CMK (cell line): ENCODE results near the gene SPATA6.
"Not testable (repeated sequence)": the region's sequence is repeated elsewhere in the genome, so short reads cannot be mapped to it uniquely, and the experiment has no call there.

Experiments used
- DNase-seq: peaks from one replicate; pipeline ENCODE4 v3.0.0-alpha.2; 2010; ENCODE audit warnings: low read depth

SPATA6 gene

DNA sequence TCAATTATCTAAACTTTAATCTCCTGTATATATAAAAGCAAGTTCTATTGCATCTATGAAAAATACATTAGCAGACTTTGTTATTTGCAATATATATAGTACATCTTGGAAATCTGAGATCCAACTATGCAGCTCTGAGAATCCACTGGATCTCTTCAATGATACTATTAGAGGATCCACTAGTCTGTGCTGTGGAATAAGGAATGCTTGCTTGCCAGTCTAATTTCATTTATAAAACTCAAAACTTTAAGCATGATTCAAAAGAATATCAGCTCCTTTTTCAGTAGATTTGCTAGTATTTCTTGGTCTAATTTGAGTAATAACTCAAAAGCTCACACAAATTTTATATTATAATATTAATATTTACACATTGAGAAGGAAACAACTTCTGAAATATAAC is 115.1 kb downstream of the SPATA6 start:
- DNase-seq, result no peak

DNA sequence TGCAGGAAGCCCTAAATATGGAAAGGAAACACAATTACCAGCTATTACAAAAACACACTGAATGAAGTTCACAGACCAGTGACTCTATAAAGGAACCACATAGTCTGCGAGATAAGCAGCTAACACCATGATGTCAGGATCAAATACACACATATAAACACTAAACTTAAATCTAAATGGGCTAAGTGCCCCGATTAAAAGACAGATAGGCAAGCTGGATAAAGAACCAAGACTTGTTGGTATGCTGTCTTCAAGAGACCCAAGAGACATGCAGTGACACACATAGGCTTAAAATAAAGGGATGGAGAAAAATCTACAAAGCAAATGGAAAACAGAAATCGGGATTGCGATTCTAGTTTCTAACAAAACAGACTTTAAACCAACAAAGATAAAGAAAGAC is 127.6 kb downstream of the SPATA6 start:
- DNase-seq, result no peak

DNA sequence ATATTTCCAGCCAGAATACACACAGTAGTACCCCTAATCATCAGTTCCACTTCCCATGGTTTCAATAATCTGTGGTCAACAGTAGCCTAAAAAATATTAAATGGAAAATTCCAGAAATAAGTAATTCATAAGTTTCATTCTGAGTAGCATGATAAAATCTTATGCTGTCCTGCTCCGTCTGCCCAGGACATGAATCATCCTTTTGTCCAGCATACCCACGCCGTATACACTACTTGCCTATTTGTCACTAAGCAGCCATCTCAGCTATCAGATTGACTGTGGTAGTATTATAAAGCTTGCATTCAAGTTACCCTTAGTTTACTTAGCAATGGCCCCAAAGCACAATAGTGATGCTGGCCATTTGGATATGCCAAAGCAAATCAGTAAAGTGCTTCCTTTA is 130.8 kb downstream of the SPATA6 start:
- no peak for DNase-seq

DNA sequence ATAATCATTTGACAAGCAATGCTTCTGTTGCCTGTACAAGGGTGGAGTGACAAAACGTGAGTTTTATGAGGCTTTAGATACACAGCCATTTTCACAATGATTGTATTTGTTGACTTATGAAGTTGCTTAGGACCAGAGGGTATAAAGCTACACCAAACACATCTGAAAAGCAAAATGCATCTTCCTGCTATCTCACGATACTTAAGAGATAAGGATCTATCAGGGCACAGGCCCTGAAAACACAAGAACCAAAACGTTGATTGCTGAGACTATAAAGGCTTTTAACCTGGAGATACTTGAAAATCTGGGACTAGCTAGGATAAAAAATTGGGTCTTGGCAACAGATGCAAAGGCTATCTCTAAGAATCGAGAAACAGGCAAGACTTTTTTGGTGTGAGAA is 133.7 kb downstream of the SPATA6 start:
- DNase-seq, result no peak

DNA sequence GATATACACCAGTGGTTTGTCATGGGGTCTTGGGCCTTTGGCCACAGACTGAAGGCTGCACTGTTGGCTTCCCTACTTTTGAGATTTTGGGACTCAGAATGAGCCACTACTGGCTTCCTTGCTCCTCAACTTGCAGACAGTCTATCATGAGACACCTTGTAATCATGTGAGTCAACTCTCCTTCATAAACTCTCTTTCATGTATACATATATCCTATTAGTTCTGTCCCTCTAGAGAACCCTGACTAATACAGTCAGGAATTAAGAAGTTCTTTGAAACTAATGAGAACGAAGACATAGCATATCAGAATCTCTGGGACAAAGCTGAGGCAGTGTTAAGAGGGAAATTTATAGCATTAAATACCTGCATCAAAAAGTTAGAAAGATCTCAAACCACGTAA is 138.7 kb downstream of the SPATA6 start:
- no peak for DNase-seq

DNA sequence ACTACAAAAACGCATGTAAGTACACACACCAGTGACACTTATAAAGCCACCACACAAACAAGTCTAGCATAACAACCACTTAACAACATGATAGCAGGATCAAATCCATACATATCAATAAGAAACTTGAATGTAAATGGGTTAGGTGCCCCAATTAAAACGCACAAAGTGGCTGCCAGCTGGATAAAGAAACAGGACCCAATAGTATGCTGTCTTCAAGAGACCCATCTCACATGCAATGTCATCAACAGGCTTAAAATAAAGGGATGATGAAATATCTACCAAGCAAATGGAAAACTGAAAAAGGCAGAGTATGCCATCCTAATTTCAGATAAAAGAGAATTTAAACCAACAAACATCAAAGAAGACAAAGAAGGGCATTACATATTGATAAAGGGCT is 139.9 kb downstream of the SPATA6 start:
- DNase-seq, result no peak

DNA sequence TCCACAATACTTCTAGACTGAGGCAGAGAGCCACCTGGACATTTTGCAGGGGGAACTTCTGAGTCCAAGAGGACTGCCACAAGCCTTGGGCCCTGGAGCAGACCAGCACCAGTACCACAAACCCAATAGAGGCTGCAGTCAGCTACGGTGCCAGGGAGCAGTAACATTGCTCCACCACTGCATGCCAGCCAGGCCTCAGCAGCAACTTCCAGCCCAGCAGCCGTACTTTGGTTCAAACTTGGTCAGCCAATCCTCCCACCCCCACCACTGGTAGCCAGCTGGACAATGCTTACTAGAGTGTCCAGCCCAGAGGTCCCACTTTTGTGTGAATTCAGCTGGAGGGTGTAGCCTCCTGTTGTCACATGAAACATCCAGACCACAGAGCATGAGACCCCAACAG is 142.1 kb downstream of the SPATA6 start:
- no peak for DNase-seq

DNA sequence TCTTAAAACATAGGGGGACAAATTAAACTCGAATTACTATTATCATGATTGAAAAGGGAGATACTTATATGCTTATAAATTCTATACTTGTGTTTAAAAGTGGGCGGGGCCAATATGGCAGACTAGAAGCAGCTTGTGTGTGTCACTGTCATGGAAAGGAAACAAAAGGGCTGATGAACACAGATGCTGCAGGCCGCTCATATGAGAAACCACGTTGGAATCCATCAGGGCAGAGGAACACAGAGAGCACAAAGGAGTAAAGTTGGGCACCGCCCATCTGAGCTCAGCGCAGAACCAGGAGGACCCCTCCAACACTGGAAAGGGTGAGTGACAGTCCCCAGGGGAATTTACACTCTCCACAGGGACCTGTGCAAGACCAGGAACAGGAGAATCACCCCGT is 142.5 kb downstream of the SPATA6 start:
- DNase-seq, result no peak

DNA sequence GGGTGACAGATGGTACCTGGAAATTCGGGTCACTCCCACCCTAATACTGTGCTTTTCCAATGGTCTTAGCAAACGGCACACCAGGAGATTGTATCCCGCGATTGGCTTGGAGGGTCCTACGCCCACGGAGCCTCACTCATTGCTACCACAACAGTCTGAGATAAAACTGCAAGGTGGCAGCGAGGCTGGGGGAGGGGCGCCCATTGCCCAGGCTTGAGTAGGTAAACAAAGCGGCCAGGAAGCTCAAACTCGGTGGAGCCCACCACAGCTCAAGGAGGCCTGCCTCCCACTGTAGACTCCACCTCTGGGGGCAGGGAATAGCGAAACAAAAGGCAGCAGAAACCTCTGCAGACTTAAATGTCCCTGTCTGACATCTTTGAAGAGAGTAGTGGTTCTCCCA is 160.2 kb downstream of the SPATA6 start:
- not testable (repeated sequence) for DNase-seq

DNA sequence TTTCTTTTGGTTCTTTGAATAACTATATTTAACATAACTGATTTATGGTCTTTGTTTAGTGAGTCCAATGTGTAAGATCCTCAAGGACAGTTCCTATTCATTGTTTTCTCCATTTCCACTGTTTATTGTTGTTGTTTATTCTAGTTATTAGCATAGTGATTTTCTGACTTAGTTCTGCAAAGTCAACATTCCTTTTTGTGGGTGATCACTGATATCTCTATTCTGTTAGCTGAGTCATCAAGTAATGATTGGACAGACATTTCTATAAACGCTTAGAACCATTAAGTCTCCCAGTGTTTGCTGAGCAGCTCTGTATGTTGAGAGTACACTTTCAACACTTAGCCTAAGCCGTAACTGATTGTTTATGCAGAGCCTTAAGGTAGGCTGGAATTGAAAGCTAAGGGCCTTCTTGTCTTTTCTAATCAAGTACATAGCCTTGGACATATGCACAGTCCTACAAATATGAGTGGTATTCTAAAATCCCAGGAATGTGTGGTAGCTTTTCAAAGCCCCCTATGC is 162.4 kb downstream of the SPATA6 start:
- DNase-seq, result no peak

DNA sequence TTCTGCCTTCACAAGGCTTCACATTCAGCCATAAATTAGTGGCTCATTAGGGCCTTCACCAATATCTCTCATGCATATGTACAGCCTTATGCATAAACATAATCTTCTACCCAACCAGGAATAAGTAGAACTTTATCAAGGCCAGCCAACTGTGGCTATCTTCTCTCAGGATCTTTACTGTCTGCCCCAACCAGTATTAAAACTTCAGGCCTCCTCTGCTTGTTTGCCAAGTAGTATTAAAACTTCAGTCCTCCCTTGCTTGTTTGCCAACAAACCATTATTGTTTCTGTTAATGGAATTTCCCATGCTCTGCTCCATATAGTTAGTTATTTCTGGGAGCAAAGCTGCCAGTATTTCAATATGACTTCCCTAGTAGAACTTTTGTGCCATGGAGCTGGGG is 169.4 kb downstream of the SPATA6 start:
- no peak for DNase-seq

DNA sequence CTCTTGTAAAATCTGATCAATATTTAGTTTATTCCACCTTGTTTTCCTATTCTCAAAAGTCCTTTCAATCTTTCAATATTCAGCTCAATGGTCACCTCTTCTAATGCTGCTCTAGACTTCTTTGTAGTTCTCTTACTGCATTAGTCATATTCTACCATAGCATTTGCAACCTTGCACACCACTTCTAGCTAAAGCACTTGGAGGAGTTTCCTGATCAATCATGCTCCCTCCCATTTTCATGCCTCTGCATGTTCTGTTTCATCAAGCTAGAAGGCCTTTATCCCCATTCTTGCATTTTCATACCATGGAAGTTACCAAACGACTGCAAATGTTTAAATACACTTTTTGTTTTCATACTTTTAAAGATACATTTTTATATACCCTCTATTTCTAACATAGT is 177.3 kb downstream of the SPATA6 start:
- no peak for DNase-seq

DNA sequence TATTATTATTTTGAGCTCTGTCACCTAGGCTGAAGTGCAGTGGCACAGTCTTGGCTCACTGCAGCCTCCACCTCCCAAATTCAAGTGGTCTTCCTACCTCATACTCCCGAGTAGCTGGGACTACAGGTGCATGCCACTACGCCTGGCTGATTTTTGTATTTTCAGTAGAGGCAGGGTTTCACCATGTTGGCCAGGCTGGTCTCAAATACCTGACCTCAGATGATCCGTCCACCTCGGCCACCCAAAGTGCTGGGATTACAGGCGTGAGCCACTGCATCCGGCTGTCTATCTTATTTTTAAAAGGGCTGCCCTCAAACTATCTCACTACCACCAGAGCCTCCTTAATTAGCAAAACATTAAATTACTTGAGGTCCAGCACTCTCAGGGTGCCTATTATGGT is 177.9 kb downstream of the SPATA6 start:
- not testable (repeated sequence) for DNase-seq

DNA sequence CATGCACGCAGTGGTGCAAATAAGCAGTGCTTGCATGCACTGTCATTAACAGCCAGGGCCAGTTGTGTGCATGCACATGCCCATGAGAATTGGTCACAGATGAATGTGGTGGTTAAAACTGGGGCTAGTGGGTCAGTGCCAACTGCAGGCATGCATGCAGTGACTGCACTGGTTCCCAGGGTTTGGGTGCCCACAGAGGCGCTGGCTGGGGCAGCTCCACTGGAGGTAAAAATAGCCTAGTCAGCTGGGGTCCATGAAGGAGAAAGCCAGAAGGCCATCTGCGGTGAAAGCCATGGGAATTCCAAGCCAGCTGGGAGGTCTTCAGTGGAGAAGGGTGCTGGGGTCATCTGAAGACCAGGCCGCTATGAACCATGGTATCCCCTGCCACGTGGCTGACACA is 179.3 kb downstream of the SPATA6 start:
- no peak for DNase-seq

DNA sequence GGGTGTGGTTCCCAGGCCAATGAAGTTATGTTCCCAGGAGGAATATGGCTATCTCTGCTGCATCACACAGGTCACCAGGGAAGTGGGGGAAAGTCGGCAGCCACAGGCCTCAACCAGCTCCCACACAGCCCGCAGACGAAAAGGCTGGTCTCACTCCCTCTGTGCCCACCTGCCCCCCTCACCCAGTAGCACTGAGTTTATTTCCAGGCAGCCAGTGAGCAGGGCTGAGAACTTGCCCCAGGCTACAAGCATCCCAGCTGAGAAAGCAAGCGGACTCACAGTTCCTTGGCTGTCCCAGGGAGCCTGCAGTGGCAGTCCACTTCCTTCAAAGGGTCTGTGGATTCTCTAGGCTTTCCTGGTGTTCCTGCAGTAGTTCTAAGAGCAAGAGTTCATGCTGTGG is 180.6 kb downstream of the SPATA6 start:
- DNase-seq, result no peak

DNA sequence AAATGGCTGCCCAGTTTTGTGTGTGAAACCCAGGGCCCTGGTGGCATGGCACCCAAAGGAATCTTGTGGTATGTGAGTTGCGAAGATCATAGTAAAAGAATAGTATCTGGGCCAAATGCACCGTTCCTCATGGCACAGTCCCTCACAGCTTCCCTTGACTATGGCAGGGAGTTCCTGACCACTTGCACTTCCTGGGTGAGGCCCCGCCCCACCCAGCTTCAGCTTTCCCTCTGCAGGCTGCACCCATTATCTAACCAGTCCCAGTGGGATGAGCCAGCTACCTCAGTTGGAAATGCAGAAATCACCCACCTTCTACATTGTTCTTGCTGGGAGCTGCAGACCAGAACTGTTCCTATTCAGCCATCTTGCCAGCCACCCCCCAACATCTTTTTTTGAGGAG is 186.5 kb downstream of the SPATA6 start:
- DNase-seq, result no peak

DNA sequence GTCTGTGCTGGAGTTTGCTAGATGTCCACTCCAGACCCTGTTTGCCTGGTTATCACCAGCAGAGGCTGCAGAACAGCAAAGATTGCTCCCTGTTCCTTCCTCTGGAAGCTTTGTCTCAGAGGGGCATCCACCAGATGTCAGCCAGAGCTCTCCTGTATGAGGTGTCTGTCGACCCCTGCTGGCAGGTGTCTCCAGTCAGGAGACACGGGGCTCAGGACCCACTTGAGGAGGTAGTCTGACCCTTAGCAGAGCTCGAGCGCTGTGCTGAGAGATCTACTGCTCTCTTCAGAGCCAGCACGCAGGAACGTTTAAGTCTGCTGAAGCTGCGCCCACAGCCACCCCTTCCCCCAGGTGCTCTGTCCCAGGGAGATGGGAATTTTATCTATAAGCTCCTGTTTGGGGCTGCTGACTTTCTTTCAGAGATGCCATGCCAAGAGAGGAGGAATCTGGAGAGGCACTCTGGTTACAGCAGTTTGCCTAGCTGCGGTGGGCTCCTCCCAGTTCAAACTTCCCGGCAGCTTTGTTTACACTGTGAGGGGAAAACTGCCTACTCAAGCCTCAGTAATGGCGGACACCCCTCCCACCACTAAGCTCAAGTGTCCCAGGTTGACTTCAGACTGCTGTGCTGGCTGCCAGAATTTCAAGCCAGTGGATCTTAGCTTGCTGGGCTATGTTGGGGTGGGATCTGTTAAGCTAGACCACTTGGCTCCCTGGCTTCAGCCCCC is 187.1 kb downstream of the SPATA6 start:
- DNase-seq, result not testable (repeated sequence)

DNA sequence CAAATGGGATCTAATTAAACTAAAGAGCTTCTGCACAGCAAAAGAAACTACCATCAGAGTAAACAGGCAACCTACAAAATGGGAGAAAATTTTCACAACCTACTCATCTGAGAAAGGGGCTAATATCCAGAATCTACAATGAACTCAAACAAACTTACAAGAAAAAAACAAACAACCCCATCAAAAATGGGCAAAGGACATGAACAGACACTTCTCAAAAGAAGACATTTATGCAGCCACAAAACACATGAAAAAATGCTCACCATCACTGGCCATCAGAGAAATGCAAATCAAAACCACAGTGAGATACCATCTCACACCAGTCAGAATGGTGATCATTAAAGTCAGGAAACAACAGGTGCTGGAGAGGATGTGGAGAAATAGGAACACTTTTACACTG is 189.7 kb downstream of the SPATA6 start:
- not testable (repeated sequence) for DNase-seq

DNA sequence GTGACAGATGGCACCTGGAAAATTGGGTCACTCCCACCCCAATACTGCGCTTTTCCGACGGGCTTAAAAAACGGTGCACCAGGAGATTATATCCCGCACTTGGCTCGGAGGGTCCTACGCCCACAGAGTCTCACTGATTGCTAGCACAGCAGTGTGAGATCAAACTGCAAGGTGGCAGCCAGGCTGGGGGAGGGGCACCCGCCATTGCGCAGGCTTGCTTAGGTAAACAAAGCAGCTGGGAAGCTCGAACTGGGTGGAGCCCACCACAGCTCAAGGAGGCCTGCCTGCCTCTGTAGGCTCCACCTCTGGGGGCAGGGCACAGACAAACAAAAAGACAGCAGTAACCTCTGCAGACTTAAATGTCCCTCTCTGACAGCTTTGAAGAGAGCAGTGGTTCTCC is 194.6 kb downstream of the SPATA6 start:
- not testable (repeated sequence) for DNase-seq

DNA sequence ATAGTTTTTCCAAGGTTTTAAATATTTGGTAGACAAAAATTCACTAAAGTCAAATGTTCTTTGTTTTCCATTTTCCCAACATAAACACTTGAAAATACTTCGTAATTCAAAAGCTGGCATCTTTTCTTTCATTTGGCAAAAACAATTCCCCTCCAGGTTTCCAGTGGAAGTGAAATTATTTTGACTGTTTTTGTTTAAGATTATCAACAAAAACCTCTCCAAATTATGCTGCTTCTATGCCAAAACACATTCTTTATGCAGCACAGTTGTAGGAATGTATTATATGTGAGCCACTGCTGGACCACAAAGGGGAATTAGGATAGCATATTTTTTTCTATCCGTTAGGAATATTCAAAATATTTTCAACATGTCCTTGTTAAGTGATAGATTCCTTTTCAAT is 205.4 kb downstream of the SPATA6 start:
- no peak for DNase-seq

DNA sequence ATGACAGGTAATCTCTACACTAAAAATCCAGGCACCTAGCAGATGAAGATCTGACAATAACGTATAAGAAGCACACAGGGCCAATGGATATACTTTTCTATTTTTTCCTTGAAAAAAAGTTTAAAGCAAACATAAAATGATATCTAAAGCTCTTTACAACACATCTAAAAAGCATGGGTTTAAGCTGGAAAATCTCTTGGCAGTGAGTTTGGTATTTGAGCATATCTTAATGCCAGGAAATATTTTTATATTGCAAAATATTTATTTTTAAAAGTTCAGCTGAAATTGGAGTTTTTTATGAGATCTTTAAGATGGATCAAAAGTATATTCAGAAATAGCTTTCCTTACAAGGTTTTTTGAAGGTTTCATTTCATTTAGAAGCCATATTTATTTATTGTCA is 209.0 kb downstream of the SPATA6 start:
- DNase-seq, result no peak

DNA sequence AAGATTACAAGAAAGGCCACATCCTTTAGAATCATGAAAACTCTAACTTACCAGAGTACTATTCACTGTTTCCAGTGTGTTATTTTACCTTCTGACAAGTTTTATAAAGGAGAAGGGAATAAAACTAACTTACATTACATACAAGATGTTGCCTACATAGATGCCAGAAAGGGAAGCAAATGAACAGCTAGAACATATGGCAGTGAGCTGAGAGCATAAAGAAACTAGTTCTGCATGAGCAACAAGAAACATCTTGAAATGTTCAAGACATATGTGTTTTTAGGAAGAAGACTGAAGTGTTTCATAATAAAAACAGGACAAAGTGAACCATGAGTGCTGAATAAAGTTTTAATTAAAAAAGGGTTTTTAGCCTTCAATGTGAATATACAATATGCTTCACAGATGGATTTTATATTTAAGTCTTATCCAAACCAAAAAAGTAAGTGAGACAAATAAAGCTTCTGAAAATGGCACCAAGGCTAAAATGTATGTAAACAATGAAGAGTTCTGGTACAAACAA is 210.1 kb downstream of the SPATA6 start:
- DNase-seq, result no peak

DNA sequence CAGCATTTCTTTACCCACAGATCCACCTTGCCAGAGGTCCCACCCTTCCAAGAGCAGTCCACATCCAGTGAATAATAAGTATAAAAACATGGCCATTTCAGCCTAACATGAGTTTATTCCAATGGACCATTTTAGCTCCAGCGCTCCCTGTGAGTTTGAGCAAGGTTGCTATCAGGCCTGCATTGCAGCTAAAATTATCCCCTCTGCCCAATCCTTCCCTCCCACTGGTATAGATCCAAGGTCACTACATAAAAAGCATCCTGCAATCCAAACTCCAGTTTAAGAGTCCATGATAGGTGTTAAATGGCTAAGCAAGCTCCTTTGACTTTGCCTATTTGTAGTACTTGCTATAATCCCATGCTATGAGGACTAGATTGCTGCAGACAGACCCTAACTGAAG is 213.9 kb downstream of the SPATA6 start:
- DNase-seq, result no peak

DNA sequence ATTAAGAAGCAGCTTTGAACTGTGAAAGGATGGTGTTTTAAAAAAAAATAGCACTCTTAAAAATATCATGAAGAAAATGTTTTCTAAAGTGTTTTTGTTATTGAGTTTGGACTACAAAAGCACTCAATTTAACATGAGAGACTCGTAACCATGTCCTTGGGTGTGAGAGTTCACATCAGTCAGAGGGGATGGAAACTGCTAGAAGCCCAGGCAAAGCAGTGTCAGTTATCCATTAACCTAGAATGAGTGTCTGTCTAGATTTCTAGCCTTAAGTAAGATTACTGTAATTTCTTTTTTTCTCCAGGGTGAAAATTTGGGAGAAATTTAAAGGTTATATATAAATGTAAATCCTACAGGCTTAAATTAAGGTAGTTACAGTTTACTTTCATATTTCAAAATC is 217.8 kb downstream of the SPATA6 start:
- DNase-seq, result no peak
